HG03045 (cell line): ENCODE data around the gene EBP.
A peak's percentile ranks its signal among the peaks of the same experiment; 100 is the strongest.

Experiments used
- ATAC-seq: cut with Tn5 transposase; IDR thresholded peaks from one replicate; pipeline ENCODE4 v1.9.1; 2021; ENCODE audit warnings: mild to moderate bottlenecking, moderate library complexity; ENCODE audit not compliant: unreplicated experiment

EBP gene

DNA sequence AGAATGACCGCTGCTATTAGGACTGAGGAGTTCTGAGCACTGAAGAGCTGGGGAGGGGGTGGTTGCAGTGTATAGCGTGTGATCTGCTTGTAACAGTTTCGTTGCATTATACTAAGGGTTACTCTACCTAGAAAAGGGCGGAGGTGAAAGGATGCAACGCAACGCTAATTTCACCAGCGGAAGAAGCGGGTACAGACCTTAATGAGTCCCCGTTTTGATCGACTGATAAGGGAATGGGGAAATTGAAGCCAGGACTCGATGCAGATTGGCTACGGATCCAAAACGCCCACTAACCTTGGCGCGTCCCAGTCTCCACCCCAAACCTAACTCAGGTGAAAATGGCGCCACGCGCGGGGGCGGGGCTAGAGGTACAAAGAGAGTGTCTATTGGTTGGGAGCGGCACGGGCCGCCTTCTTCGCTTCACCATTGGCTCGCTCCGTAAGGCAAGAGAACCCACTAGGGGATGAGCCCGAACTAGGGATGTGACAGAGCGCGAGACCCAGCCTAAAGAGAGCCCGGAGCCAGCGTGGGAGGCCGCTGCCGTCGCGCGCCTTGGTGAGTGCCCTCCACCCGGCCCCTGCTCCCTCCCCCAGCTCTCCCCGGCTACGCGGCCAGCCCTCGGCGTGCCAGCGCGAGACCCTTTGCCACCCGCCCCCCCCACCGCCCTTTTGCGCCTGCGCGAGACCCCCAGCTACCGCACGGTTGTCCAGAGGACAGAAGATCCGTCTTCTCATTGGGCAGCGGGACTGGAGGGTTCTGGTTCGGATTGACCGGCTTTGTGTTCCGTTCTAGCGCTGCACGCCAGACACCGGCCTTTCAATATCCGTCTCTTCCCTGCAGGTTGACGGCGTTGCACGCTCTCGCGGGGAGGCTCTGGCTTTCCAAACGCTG lies at the start of gene EBP:
EBP (plus strand) TSS at position 456 of the 891 bp plus-strand sequence. CDS start 1,964 bp downstream, outside the sequence.
- ATAC-seq, result peak; percentile 96

GRCh38 chrX:48472225-48472624 lies 49.4 kb upstream of the EBP start:
- ATAC-seq, result no peak

GRCh38 chrX:48472851-48473703 lies 48.5 kb upstream of the EBP start:
- no peak for ATAC-seq

GRCh38 chrX:48473704-48473990 lies 48.0 kb upstream of the EBP start:
- ATAC-seq, result no peak

DNA sequence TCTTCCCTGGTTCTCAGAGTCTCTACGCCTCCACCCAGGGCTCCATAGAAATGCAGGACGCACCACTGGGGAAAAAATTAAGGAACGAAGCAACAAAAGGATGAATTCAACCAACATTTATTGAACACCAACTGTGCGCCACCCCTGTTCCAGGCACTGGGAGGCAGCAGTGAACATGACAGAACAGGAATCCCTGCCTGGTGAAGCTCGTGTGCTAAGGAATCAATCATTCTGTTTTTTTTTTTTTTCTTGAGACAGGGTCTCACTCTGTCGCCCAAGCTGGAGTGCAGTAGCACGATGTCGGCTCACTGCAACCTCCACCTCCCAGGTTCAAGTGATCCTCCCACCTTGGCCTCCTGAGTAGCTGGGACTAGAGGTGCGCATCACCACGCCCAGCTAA lies 47.5 kb upstream of the EBP start:
- no peak for ATAC-seq

- no peak for ATAC-seq
Observed at GRCh38 chrX:48474581-48474980, 47.0 kb upstream of the EBP start.

DNA sequence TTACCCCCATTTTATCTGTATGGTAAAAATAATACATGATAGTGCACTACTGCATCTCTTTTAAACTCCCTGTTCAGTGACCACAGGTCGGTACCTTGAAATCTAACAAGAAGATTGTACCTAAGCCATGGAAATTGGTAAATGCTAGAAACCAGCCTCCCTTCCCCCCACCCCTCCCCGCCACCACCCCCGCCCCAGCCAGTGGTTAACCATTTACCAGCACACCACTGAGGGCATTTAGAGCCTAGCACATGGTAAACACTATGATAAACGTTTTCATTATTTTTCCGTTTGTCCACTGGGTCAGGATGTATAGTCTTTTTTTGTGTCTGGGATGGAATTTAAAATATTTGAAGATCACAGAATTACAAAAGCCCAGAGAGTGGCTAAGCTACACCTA lies 46.3 kb upstream of the EBP start:
- ATAC-seq, result no peak

DNA sequence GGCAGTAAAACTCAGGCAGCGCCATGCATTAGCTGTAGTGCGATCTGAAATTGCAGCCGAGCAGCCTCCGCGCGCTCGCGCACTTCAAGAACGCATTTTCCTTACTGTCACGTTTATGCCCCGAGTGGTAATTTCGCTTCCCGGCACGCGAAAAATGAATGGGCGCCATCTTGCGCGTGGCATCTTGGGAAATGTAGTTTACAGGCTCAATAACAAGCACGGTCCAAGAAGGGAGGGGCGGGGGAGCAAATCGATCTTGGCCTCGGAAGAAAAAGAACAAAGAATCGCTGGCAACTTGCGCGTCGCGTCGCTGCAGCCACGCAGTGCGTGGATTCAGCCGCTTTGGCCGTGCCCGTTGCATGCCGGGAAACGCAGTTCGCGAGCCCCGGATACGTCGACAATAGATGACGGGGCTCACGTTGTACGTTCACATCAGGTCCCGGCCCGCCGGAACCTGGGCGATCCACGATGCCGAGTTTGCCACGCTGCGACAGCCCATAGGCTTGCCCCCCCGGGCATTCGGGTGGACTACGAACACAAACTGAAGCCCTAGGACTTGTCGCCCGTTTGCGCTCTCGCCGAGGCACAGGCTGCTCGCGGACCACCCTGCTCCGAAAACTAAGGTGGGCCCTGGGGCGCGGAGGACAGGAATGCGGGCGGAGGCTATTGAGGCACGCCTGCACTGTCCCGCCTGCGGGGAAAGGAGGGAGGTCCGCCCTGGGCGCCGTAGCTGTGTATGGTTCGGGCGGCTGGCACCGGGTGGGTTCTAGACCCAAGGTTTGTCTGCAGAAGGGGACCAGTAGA lies 45.6 kb upstream of the EBP start, which contains the start of gene FTSJ1:
FTSJ1 (plus strand) TSS at position 426 of the 804 bp plus-strand sequence. CDS start 1,849 bp downstream, outside the sequence.
- peak; percentile 81 for ATAC-seq

DNA sequence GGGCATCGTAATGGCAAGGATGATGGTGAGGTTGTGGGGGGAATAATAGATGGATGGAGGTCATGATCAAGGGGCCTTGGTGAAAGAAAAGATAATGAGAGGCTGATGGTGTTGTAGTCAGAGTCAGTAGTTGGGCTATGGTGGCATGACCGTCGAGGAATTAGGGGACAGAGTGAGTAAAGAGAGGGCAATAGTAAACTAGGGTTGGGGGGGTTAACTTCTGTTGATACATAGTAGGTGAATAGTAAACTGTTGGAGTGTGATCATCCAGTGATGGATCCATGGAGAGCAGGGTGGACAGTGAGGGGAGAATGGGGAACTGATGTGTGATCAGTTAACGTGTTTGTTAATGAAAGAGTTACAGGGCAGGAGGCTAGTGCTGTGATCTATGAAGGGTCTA lies 44.7 kb upstream of the EBP start:
- no peak for ATAC-seq

DNA sequence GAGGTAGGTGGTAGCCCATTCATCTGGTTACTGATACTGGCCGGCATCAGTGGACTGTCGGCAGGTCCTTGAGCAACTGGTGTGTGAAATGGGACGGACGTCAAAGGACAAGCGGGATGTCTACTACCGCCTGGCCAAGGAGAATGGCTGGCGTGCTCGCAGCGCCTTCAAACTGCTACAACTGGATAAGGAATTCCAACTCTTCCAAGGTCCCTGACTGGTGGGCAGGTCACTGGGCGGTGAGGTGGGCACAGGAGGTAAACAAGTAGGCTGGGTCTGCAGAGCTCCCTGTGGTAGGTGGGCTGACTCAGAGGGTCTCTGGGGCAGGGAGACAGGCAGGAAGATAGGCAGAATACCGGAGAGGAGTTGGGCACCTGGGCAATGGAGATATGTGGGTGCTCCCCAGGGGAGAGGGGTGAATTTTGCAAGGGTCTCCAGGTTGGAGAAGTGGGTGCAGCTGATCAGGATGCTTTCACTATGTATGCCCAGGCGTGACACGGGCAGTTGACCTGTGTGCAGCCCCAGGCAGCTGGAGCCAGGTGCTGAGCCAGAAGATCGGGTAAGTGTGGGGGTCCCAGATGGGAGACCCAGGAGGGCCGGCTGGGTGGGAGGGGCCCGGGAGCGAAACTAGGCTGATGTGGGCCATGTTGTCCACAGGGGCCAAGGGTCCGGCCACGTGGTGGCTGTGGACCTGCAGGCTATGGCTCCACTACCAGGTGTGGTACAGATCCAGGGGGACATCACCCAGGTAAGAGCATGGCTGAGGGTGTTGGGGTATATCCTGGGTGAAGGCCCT lies 43.5 kb upstream of the EBP start:
- no peak for ATAC-seq

GRCh38 chrX:48478806-48479205 lies 42.8 kb upstream of the EBP start:
- no peak for ATAC-seq

DNA sequence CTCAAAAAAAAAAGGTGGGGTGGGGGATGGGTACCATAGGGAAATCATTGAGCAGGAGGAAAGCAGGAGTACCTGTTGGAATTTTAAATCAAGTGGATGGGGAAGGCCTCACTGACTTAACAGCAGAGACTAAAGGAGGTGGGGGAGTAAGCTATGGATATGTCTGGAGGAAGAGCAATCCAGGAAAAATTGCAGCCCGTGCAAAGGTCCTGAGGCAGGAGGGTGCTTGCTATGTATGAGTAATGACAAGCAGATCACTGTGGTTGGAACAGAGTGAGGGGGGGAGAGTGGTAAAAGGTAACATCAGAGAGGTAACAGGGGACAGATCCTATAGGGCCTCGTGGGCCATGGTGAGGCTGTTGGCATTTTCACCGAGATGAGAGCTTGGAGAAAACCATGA lies 41.5 kb upstream of the EBP start:
- ATAC-seq, result no peak

- ATAC-seq, result no peak
Observed at GRCh38 chrX:48480583-48480982, 41.0 kb upstream of the EBP start.

DNA sequence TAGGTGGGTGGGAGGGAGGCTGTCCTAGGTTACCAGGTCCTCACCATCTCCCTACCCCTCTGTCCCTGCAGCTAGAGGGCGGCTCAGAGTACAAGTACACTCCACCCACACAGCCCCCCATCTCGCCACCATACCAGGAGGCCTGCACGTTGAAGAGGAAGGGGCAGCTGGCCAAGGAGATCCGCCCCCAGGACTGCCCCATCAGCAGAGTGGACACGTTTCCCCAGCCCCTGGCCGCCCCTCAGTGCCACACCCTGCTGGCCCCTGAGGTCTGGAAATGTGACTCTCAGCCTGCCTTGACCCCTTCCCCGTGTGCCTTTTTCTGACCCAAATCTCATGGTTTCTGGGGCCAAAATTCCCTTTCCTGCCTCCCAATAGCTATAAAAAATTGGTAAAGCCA lies 39.1 kb upstream of the EBP start:
- no peak for ATAC-seq

GRCh38 chrX:48487362-48487798 lies 34.2 kb upstream of the EBP start:
- ATAC-seq, result no peak

DNA sequence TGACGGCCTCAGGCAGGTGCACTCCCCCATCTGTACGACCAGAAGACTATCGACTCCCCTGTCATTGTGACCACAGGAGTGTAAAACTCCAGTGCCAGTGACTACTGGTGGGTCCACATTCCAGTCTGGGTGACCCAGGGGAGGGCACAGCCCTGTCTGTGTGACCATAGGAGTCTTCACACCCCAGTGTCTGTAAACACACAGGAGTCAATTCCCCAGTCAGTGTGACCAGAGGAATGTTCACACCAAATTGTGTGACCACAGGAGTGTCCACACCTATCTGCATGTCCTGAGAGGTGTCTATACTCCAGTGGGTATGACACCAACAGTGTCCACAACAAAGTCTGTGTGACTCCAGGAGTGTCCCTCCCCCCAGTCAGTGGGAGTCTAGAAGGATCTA lies 33.6 kb upstream of the EBP start:
- ATAC-seq, result no peak

- ATAC-seq, result no peak
Observed at GRCh38 chrX:48489296-48489695, 32.3 kb upstream of the EBP start.

- no peak for ATAC-seq
Observed at GRCh38 chrX:48489892-48490291, 31.7 kb upstream of the EBP start.

- no peak for ATAC-seq
Observed at GRCh38 chrX:48490661-48491060, 30.9 kb upstream of the EBP start.

DNA sequence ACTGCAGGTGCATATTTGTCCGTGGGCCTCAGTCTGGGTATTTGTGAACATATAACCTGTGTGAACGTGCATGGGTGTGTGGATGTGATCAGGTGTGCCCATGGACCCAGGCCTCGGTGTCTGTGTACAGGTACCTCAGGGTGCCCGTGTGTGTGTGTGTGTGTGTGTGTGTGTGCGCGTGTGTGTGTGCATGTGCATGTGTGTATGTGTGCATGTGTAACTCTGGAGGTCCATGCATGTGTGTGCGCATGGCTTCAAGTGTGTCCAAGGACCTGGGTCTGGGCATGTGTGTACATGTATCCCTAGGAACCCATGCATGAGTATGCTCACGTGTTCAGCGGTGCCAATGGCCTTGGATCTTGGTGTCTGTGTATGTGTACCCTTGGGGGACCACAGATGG lies 29.8 kb upstream of the EBP start:
- ATAC-seq, result no peak
